GM18868 (cell line): ENCODE data around the gene PSMA1.
"Not testable (repeated sequence)": the region's sequence is repeated elsewhere in the genome, so short reads cannot be mapped to it uniquely, and the experiment has no call there.

Experiments
- ATAC-seq: cut with Tn5 transposase; IDR thresholded peaks from one replicate; pipeline ENCODE4 v1.9.1; 2021; ENCODE audit warnings: mild to moderate bottlenecking, moderate library complexity; ENCODE audit not compliant: unreplicated experiment

Gene PSMA1

DNA sequence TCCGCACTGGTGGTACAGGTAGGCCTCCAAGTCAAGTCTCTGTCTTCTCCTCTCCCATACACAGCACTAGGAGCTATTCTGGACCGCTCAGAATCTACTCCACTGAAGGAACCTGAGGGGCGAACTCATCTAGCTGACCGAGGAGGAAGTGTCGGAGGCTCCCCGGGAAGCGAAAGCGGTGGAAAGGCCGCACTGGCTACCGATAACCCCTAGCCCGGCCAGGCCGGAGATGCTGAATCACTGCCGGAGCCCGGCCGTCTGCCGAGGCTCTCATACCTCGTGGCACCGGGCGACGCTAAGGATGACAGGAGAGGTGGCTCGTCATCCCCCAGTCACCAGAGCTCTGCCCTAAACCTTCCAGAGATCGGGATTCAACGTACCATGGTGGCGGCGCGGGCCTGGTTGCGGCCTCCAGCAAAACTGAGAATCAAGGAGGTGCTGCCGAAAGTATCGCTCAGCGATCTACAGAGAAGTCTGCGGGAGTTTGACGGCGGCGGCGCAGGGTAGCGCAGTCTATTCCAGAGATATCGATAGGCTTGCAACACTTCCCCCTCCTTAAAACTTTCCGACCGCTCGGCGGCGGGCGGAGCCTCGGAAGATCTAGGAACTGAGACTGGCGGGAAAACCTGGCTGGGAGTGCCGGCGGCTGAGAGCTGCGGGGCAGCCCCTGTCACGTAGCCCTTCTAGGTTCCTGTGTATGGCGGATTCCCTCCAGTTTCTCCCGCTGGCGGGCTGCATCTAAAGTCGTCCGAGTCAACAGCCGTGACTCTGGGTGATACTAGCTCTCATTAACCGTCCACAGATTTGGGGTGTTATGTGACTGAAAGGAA is at the start of gene PSMA1:
Gene PSMA1, minus strand, starts transcription at position 470 of the 830 bp plus-strand sequence. Its CDS starts 87 bp downstream, at position 383.
- peak; percentile 90 for ATAC-seq

DNA sequence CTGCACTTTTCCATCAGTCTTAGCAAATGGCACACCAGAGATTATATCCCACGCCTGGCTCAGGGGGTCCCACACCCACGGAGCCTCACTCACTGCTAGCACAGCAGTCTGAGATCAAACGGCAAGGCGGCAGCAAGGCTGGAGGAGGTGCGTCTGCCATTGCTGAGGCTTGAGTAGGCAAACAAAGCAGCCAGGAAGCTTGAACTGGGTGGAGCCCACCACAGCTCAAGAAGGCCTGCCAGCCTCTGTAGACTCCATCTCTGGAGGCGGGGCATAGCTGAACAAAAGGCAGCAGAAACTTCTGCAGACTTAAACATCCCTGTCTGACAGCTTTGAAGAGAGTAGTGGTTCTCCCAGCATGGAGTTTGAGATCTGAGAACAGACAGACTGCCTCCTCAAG is 49.3 kb upstream of the PSMA1 start:
- ATAC-seq = not testable (repeated sequence)

DNA sequence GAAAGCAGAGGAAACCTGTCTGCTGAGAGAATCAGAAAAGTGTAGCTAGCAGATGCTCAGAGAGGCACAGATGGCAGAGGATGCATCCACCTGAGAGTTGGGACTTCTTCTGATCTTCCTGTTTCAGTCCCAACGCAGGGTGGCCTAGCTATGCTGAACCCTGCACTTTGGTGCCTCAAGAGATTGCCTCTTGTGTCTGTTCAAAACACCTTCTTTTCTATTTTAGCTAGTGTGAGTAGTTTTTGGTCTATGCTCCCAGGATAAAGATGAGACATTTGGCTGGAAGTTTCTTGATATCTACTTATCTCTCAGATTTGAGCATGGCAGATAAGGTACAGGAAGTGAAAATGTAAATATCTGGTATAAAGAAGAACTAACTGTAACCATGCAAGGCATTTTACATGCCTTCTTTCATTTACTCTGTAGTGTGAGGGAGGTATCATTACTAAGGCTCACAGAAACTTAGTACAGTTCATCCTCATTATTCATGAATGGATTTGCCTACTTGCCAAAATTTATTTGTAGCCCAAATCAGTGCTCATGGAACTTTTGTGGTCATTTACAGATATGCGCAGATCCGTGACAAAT is 47.0 kb upstream of the PSMA1 start:
- no peak for ATAC-seq

DNA sequence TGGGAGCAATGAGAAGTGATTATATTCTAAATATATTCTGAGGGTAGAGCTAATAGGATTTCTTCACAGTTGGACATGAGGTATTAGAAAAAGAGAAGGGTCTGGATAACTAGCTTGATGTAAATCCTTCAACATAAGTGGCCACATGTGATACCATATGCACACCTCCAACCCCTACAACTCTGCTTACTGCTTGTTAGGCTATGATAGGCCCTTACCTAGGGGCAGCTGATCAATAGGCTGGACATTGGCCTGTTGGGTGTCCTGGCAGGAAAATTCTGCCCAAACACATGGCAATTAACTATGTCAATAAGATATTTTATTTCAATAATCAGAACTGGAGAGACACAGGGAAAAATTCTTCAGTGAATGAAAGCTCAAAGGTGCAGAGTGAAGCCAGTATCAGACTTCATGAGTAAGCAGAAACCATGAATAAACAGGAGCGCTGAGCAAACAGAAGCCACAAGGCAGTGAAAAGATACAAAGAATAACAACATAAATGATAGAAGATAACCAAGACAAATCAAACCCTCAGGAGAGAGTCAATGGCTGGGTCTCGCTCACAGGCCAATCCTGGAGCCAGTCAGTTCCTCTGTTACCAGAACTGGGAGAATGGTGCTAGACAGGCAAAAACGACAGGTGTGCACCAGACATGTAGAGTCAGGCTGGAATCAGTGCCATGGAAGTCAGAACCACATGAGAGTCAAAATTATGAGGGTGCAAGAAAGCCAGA is 46.3 kb upstream of the PSMA1 start:
- ATAC-seq = no peak

DNA sequence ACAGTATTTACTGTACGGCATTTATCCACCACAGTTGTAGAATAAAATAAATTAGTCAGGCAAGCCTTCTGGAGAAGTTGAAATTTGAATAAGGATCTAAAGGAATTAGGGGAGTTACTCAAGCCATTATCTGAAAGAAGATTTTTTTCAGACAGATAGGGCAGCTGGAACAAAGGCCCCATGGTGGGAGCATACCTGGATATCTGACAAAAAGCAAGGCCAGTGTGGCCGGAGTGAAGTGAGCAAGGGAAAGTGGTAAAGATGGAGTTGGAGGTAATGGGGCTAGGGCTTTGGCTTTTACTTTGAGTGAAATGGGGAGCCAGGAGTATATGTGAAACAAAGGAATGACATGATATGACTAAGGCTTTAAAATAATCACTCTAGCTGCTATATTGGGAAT is 45.7 kb upstream of the PSMA1 start:
- no peak for ATAC-seq

DNA sequence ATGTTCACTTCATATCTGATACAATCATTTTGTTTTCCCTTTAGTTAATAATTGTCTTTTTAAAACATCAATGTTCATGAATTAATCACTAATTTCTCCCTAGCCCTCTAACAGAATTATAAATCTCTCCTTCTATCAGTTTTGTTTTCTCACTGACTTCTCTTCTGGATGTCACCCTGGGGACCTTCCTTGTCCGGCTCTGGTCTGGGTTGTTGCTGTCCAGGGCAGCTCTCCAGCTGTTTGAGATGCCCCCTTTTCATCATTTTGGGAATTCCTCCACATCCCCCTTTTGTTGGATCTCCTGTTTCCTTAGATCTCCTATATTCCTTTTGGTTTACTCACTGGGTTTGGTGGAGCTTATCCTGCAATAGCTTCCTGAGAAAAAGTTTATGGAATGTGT is 35.6 kb upstream of the PSMA1 start:
- no peak for ATAC-seq

DNA sequence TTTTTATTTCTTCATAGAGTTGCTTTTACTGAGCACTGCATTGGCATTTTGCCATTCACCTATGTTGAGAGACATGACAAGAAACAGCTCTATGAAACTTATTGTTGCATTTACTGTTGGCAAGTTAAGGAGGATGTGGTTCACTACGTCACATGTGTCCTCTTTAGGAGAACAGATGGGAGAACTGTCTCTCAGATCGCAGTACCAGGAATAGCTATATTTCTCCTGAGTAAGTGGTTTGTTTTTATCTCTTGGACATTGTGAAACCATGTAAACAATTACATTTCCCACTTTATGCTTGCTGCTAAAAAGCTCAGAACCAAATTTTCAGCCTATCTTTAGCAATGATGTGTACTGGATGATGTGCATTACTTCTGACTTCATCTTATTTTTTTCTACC is 34.8 kb upstream of the PSMA1 start:
- ATAC-seq = no peak

DNA sequence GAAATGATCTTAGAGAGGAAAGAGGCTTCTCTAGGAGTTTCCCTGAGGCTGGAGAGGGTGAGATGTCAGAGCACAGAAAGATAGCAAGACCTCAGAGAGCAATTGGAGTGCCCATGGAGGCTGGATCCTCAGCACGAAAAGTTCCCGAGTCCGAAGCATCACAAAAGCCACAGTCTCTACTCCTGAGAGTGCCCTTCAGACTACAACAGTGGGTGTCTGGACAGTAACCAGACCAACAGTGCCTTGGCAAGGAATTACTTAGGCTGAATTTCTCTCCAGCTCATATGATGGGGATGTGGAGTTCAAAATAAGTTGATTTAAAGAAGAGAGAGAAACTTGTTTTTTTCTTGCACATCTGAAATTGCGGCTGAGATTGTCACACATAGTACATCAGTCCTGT is 31.9 kb upstream of the PSMA1 start:
- no peak for ATAC-seq

DNA sequence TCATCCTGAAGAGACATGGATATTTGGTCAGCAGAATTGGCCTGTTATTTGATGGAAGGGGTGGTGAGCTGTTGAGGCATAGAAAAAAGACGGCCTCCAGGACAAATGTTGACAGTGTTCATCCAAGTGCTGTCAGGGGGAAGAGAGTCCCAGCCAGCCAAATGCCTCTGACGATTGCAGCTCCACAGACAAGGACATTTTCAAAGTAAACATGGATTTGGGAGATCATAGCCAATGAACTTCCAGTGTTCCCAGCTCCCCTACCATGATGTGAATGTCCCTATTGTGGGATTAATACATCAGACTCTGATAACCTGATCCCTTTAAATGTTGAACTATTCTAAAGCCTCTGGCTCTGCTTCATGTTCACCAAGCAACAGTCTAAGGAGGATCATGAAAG is 31.2 kb upstream of the PSMA1 start:
- no peak for ATAC-seq

DNA sequence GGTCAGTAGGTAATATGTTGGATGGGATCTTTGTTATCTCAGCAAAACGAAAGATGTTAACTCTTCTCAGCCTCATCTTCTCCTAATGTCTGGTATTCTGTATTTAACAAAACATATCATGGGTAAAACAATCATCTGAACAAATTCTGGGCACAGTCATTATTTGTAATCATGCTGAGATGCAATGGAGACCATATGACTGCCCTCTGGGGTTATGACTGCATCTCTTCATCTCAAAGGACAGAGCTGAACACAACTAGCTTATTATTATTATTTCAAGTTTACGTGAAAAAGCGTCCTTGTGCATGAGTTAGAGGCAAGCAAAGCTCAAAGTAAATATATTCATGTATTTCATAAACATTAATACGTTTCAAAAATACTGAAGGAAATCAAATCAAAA is 29.7 kb upstream of the PSMA1 start:
- no peak for ATAC-seq

DNA sequence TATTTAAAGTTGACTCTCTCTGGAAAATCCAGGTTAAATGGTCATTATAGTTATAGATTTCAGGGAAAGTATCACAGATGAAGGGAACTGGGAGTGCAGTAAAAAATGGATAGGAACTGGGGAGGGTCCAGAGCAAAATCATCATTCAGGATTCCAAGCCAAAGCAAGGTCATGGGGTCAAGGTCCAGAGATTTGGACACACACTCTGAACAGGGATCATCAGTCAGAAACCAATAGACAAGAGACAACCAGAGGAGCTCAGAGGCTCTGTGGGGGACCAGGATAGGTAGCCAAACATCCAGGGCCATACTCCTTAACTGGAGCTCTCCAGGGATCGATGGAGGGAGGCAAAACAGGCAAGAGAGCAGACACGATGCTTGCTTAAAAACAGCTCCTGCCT is 27.3 kb upstream of the PSMA1 start:
- no peak for ATAC-seq

DNA sequence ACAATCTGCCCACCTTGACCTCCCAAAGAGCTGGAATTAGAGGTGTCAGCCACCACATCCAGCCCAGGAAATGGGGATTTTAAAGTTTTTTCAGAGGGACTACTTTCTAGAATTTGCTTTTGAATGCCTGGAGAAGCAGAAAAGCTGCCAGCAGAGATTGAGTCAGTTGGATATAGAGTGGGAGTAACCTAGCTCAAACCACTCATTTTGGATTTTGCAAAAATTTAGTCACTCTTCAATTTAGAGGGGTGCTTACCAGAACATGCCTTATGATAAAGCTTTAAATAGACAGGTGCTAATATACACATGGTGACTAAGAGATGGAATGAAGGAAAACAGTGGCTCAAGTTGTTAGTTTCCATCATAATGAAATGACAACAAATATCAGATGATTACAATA is 26.5 kb upstream of the PSMA1 start:
- ATAC-seq = no peak

DNA sequence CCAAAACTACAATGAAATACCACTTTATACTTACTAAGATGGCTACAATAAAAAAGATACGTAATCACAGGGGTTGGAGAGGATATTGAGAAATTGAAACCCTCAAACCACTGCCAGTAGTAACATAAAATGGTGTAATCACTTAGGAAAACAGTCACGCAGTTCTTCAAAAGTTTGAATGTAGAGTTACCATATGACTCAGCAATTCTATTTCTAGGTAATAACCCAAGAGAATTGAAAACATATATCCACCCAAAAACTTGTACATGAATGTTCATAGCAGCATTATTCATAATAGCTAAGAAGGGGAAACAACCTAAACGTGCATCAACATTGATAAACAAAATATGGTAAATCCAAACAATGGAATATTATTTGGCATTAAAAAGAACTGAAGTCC is 24.4 kb upstream of the PSMA1 start:
- ATAC-seq = peak; percentile 92

DNA sequence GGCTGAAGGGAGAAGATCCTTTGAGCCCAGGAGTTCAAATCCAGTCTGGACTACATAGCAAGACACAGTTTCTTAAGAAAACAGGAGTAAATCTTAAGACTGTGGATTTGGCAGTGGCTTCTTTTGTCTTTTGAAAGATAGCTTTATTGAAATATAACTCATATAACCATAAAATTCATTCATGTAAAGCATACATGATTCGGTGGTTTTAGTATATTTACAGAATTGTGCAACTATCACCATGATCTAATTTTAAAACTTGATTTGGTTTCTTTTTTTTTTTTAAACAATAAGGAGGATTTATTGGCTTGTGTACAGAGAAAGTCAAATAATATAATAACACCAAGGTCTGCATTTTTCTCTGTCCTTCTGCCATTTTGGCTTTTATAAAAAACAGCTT is 23.1 kb upstream of the PSMA1 start:
- ATAC-seq = no peak

DNA sequence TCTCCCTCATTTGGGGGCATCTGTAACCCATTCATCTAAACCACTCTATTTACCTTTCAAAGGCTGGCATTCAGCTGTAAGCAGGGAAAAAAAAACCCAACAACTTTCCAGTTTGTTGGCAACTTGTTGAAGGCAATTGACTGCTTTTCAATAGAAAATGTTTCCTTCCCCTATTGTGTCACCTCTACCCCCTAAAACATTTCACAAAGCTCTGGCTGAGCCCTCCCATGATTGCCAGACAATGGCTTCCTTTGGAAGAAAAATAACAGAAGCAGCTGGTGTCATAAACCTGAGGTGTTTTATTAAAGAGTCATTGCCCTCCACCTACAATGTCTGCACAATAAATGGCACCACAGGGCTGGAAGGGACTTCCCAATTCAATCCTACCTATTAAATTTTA is 22.1 kb upstream of the PSMA1 start:
- ATAC-seq = no peak

DNA sequence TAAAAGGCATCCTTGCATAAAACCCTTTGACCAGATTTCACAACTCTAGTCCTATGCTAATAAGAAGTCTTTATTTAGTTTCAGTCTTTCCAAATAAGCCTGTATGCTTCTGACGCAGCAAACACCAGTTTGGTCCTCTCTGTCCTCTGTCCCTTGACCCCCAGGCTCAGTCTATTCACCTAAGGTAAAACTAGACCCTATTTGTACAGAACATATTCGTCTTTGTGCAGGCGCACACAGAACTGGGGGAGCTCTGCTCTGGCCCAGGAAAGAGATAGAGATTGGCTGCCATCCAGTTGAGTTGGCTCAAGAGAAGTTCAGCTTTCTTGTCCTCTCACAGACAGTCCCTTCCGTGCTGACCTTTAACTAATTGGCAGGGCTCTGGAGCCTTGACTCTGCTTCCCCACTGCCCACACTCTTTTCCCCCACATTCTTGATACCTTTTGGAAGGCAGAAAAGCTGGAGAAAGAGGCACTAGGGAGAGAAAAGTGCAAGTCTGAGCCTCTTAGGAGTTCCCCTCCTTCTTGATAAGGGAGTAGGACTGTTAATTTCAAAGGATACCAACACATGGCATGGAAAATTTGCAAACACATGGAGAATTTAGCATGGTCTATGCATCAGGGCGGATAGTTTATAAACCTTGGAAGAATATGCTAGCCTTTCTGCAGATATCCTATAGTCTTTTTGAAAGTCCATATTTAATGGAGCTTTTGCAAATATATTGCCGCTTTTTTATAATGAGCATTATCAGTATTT is 21.2 kb upstream of the PSMA1 start:
- ATAC-seq = no peak

DNA sequence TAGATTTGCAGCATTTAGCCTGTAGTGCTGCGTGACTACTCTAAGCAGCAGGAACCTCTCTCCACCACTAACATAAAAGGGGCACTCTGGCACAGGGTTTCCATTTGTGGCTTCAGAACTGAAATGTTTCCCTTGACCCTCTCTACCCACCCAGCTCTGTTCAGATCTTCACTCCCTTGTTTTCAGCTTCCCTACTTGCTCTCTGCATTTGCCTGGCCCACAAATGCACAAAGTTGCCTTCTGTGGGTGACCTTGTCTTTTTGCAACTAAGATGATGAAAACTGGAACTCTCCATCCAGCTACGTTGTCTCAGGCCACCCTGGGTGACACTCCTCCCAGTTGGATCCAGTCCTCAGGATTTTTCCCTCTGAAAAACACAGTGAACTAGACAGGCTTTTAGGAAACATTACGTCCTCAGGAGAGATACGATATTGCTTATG is 19.8 kb upstream of the PSMA1 start:
- no peak for ATAC-seq

DNA sequence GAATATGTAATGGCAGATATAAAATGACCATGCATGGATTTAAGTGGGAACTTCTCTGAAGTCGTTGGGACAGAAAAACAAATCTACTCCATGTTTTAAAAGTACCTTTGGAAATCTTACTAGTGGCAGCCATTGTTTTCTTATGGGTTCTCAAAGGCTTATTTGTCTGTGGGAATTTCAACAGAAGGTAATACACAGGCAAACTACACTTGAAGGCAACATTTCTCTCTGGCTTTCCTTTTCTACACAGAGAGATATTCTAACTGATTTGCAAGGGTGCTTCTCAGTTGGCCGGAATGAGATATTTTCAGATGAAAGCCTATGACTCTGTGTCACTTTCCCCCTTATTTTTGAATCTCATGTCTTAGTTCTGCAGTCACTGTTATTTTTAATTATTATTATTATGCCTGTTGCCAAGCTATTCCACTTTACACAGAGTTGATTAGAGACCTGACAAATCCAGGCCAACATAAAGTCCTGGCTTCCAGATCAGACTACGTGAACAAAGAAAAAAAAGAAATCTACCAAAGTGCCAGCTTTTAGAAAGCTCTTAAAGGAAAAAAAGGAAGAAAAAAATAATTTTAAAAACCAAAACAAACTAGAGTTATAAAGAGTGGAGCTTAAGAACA is 18.9 kb upstream of the PSMA1 start:
- no peak for ATAC-seq

DNA sequence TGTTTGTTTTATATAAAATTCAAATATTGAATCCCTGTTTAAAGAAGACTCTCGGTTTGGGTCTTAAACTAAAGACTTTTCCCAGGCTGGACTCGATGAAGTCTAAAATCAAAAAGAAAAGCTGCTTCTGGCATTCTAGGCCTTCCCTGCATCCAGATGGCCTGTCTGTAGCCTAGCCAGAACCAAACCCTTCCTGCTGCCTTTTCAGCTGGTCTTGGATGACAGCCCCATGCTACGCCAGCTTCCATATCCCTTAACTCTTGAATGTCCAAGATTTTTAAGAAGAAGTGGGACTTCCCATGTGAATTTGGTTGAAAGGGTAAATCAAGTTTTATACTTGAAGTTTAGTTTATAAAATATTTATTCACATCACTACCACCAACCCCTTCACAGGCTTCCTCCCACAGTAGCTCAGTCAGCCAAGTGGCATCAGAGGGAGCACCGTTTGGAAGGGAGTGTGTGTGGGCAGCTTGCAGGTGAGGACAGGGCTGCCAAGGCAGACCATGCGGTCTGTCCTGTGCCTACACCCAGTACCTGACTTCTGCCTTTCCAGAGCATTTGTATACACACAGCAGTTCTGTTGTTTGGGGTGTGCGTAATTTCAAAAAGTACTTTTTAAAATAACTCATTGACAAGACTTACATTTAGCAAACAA is 18.2 kb upstream of the PSMA1 start:
- no peak for ATAC-seq

DNA sequence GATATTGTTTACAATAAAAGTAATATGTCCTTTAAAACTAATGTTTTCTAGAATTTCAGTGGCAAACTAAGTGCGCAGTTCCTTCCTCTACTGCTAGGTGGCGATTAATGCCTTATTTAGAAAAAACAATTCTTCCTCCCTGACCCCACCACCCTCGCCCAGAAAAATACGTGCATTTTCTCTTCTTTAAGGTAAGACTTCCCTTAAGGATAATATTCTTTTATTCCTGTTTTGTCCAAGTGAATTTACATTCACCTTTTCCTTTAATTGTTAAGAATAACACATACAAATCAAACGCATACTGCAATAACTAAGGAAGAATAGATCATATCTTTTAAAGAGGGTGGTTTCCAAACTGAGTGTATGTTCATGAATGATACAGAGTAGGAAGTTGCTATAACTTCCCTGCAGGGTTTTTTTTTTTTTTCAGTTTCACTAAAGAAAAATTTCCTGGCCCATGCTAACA is 17.0 kb upstream of the PSMA1 start:
- ATAC-seq = peak; percentile 83
